Measurements from ENCODE around the gene ZNF552.

DNA sequence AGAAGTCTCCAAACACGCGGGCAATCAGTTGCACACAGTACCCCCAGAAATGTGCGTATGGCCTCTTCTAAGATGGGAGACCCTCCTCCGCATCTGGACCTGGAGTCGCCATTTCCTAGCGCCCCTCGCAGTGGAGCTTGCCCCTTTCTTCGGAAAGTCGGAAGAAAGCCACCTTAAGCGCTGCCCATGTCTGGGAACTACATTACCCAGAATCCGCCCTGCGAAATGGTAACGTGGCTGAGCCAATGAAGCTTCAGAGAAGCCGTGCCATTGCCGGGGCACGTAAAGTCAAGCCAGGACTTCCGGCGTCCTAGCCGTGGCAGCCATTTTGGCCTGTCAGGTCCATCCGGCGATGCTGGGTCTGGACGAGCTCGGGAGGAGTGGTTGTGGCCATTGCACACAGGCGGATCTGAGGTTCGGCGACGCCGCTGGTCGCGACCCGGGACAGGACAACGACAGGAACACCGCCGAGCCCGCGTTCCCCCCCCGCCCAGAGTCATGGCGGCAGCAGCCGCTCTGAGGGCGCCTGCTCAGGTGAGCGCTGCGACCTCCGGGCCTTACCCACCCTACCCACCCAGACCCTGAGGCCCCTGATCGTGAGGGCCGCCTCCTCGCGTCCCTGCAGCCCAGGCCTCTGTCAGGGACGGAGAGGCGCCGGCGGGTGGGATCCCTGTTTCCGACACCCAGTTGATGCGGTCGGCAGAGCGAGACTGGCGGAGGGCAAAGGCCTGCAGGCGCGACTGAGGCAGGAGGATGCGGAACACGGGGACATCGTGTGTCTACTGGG lies 45.2 kb downstream of the ZNF552 start, which contains the start of gene ZNF586:
- TF ChIP-seq, protein P1, sequence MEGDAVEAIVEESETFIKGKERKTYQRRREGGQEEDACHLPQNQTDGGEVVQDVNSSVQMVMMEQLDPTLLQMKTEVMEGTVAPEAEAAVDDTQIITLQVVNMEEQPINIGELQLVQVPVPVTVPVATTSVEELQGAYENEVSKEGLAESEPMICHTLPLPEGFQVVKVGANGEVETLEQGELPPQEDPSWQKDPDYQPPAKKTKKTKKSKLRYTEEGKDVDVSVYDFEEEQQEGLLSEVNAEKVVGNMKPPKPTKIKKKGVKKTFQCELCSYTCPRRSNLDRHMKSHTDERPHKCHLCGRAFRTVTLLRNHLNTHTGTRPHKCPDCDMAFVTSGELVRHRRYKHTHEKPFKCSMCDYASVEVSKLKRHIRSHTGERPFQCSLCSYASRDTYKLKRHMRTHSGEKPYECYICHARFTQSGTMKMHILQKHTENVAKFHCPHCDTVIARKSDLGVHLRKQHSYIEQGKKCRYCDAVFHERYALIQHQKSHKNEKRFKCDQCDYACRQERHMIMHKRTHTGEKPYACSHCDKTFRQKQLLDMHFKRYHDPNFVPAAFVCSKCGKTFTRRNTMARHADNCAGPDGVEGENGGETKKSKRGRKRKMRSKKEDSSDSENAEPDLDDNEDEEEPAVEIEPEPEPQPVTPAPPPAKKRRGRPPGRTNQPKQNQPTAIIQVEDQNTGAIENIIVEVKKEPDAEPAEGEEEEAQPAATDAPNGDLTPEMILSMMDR (IDR thresholded peaks at IDR 0.05): no peak
- TF ChIP-seq POLR2A (IDR thresholded peaks at IDR 0.05): peak in 1 of 2 donors; percentile 64
